Measurements from ENCODE around the gene NOD2. TPM values are rescaled to one million over a fixed set of nuclear protein-coding genes. Genes with fewer than 3 reads are reported as not detected.

NOD2 gene
- total and polyA plus RNA-seq, 2 of the 13 experiments (the other 11 are each of a cell fraction or from before 2014, with no cell fraction given), result 0.27 to 0.81 TPM

DNA sequence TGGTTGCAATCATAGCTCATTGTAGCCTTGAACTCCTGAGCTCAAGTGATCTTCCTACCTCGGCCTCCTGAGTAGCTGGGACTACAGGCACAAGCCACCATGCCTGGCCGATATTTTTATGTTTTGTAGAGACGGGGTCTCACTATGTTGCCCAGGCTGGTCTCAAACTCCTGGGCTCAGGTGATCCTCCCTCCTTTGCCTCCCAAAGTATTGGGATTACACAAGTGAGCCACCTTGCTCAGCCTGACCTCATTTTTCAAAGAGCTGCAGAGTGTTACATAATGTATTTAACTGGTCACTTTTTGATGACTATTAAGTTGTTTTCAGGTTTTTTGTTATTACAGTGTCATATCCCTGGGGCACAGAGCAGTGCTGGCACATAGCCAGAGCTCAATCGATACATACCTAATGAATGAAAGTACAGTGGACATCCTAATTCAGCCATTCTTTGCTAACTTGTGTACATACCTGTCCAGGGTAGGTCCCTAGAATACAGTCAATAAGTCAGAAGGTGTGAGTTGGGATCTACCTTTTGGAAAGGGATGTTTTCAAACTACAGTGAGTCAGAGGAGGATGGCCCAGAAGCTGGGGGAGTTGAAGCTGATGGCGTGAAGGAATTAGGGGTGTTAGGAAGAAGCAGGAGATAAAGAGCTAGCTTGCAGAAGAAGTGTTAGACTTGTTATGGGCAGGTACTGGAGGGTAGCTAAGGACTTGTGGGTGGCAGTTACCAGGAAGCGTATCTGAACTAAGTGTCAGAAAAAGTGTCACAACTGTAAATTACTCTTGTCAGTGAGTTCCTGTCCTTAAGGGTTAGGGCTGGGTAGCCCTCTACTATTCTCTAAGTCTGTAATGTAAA lies 28.4 kb downstream of the NOD2 start (continued):
- TF ChIP-seq, protein P1, sequence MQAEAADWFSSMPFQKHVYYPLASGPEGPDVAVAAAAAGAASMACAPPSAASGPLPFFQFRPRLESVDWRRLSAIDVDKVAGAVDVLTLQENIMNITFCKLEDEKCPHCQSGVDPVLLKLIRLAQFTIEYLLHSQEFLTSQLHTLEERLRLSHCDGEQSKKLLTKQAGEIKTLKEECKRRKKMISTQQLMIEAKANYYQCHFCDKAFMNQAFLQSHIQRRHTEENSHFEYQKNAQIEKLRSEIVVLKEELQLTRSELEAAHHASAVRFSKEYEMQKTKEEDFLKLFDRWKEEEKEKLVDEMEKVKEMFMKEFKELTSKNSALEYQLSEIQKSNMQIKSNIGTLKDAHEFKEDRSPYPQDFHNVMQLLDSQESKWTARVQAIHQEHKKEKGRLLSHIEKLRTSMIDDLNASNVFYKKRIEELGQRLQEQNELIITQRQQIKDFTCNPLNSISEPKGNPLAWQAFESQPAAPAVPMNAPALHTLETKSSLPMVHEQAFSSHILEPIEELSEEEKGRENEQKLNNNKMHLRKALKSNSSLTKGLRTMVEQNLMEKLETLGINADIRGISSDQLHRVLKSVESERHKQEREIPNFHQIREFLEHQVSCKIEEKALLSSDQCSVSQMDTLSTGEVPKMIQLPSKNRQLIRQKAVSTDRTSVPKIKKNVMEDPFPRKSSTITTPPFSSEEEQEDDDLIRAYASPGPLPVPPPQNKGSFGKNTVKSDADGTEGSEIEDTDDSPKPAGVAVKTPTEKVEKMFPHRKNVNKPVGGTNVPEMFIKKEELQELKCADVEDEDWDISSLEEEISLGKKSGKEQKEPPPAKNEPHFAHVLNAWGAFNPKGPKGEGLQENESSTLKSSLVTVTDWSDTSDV (CRISPR knock-in tag; IDR thresholded peaks at IDR 0.05), result no peak
- TF ChIP-seq ZNF280D (CRISPR knock-in tag; IDR thresholded peaks at IDR 0.05) (0 out of 2 replicates have a peak, but pooled peaks have one; percentile 5), NONO (IDR thresholded peaks at IDR 0.05) (no peak), NONO (CRISPR knock-in tag; conservative IDR thresholded peaks at IDR 0.05) (no peak), SALL1 (CRISPR knock-in tag; IDR thresholded peaks at IDR 0.05) (peak; percentile 58; the same call in 1 of the 2 replicates), ARID5B (CRISPR knock-in tag; IDR thresholded peaks at IDR 0.05) (peak; percentile 20; the same call in 1 of the 2 replicates), NR2F2 (IDR thresholded peaks at IDR 0.05; ENCODE audit: borderline replicate concordance, low read depth) (no peak), ZNF558 (CRISPR knock-in tag; IDR thresholded peaks at IDR 0.05; ENCODE audit: borderline replicate concordance) (no peak), EEA1 (CRISPR knock-in tag; IDR thresholded peaks at IDR 0.05; ENCODE audit: borderline replicate concordance) (no peak), ZNF530 (CRISPR knock-in tag; IDR thresholded peaks at IDR 0.05; ENCODE audit: low read depth) (no peak), ZBTB21 (CRISPR knock-in tag; IDR thresholded peaks at IDR 0.05) (no peak)
- TF ChIP-seq, protein P2, sequence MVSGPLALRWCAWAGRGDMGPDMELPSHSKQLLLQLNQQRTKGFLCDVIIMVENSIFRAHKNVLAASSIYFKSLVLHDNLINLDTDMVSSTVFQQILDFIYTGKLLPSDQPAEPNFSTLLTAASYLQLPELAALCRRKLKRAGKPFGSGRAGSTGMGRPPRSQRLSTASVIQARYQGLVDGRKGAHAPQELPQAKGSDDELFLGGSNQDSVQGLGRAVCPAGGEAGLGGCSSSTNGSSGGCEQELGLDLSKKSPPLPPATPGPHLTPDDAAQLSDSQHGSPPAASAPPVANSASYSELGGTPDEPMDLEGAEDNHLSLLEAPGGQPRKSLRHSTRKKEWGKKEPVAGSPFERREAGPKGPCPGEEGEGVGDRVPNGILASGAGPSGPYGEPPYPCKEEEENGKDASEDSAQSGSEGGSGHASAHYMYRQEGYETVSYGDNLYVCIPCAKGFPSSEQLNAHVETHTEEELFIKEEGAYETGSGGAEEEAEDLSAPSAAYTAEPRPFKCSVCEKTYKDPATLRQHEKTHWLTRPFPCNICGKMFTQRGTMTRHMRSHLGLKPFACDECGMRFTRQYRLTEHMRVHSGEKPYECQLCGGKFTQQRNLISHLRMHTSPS (CRISPR knock-in tag; IDR thresholded peaks at IDR 0.05; ENCODE audit: low read depth), result no peak

Measured in HepG2 (cell line).